Fibroblast of skin of left biceps (primary cell): ENCODE results near the gene TIFAB.

Source experiments
- DNase-seq, 2 experiments: peaks; one replicate each; pipeline ENCODE4 v3.0.0-alpha.2; 2013; ENCODE audit warnings: low read depth in 2 of 2

TIFAB gene

GRCh38 chr5:135442431-135443160, 9.6 kb downstream of the TIFAB start:
- no peak for DNase-seq

DNA sequence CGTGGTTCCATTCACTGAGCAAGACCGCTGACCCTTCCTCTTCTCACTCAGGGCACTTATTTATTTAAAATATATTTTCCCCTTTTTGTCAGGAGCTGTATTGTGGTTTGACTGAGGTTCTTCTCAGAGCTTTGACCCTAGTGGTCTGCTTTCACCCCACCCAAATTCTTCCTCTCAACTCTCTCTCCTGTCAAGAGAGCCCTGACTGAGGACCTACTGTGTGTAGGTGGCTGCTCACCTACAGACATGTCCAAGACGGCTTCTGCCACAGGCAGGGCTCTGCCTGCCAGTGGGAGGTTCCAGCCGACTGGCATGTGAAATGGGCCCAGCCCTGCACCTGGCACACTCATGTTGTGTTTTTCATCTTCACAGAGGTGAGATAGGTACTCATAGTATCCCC, 10.2 kb downstream of the TIFAB start:
- DNase-seq: no peak

- DNase-seq: no peak
Measured at GRCh38 chr5:135441350-135441831, 10.8 kb downstream of the TIFAB start.

- no peak for DNase-seq
Measured at GRCh38 chr5:135440916-135441315, 11.2 kb downstream of the TIFAB start.

DNA sequence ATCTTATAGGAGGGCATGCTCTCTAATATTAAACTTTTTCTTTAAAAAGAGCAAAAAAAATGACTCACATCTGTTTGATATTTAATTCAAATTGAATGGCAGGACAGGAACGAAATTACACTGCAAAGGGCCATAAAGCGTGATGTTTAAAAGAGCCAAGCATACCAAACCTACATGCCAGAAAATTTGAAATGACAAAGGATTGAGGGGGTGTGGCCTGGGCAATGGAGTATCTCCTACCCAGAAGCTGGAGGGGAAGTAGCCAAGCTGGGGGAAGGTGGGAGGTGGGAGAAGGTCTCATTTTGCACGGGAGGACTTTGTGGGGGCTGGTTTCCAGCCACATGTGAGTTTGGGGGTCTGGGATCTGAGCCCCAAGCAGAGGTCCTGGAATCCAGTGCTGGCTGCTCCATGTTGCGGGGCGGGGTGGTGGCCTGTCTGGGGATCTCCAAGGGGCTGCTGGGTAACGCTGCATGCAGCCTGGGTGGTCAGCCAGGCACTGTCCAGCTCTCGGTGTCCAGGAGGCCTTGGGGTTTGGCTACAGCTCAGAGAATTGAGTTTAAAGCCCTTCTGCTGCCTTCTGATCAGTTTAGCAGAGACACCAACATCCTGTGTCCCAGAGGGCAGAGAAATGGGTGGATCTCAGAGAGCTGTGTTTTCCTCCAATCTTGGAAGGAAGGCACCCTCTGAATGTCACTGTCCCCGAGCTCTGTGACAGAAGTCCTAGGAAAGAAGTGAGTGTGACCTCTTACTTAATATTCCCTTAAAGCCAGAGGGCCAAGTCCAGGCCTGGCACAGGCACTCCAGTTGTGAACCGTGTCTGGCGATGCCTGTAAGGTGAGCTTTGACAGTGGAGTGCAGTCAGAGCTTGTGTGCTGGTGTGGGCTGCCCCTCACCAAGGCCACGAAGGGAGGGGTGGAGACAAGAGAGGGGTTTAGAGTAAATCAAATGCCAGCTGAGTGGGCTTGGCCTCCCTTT, 12.6 kb downstream of the TIFAB start:
- DNase-seq: no peak

DNA sequence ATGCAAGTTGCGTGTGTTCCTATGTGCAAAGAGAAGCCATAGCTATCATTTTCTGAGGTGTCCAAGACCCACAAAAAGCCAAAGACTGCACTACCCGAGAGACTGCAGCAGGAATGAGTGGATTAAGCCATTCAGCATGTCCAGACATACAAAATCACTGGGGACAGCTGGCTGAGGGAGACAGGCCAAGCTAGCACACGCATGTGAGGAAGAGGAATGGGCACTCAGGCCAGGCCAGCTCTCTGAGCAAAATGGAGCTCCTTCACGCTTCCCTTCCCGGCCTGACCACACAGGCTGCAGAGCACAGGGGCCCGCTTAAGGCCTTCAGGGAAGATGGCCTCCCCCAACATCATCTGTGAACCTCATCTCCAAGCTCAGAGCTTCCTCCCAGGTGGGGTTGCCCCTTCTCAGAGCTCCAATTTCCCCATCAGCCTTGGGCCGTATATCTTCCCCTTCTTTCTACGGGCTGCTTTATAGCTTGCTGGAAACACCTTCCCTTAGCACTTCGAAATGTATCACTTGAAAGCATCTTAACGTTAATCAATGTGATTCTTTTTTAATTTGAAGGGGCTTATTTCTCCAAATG, 13.4 kb downstream of the TIFAB start:
- no peak for DNase-seq

- peak; percentile 92 to 93 for DNase-seq
Measured at GRCh38 chr5:135437796-135438560, 14.2 kb downstream of the TIFAB start.

DNA sequence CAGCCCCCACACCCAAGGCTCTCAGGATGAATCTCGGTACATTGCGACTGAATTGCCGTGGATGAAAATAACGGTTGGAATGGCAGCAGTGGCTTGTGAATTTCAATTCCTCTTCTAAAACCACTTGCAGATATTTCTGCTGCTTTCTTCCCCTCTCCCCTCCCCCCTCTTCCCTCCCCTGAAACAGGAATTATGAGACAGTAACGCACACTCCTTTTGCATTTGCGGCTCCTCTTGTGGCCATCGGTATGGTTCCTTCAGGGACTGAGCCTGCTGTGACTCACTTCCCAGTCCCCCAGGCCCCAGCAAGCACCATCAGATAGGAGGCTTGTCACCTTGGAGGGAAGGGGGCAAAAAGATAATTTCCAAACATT, 14.7 kb downstream of the TIFAB start:
- no peak for DNase-seq

GRCh38 chr5:135436951-135437418, 15.2 kb downstream of the TIFAB start:
- no peak for DNase-seq

GRCh38 chr5:135435467-135436330, 16.5 kb downstream of the TIFAB start:
- no peak for DNase-seq

GRCh38 chr5:135434591-135435466, 17.3 kb downstream of the TIFAB start:
- no peak for DNase-seq

DNA sequence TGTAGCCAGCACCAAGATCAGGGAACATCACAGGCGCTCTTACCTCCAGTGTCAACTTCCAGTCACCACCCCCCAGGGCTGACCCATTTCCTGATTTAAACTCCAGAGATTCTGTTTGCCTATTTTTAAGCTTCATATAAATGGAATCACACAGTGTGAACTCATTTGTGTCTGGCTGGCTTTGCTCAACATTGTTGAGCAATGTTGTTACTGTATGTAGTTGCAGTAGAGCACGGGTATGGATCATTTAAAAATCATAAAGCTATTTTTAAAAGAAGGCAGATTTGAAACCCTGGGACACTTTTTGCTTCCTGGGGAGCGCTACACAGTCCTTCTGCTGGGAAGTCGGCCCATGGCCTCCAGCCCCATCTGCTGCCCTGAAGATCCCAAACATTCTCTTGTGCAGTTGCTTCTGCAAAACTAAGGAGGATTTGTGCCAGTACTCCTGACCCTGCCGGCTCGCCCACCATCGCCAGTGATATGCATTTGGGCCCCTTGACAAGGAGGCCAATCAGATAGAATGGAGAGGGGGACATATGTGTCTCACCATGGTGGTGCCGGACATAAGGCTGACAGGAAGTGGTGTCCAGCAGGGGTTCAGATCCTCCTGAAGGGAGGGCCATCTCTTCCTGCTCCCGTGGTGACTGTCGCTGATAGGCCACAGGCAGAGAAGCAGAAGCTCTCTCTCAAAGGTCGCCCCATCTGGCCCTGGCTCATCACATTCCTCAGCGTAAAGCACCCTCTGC, 18.3 kb downstream of the TIFAB start:
- no peak for DNase-seq

DNA sequence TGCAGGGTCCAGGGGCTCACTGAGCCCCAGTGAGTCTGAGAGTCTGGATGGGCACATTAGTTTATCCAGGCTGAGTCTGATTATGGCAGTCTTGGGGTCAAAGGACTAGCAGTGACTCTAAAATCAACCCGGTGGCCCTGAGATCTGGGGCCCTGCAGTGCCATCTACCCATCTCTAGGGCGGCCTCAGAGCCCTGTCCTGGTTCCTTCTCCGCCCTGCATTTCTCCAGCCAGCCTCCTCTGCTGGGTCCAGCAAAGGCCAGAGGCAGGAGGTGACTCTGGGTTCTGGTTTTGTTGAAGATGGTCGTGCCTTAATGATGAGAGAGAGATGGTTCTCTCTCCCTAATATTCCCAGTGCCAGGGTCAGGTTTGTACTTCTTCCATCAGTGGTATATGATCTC, 20.0 kb downstream of the TIFAB start:
- no peak for DNase-seq

DNA sequence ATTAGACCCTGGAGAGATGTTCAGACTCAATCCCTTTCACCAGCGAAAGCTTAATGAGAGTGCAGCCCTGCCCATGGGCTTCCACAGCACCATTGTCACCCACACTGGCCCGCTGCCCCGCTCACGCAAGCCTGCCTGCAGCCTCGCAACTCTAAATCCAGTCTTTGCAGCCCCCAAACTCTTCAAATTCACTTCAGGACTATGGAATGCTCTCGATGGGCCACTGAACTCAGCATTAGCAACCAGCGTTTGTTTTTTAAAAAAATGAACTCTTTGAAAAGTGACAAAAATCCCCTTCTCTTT, 22.1 kb downstream of the TIFAB start:
- no peak for DNase-seq

- DNase-seq: no peak
Measured at GRCh38 chr5:135429301-135430134, 22.6 kb downstream of the TIFAB start.

GRCh38 chr5:135428586-135428985, 23.6 kb downstream of the TIFAB start:
- DNase-seq: no peak

GRCh38 chr5:135426102-135427082, 25.8 kb downstream of the TIFAB start:
- no peak for DNase-seq
